ENCODE measurements around the gene GJC3. TPM values are rescaled to one million over a fixed set of nuclear protein-coding genes. Genes with fewer than 3 reads are reported as not detected.

The GJC3 gene
- total RNA-seq, 2 donors from 2014 or later, result 1.2 to 3.2 TPM

DNA sequence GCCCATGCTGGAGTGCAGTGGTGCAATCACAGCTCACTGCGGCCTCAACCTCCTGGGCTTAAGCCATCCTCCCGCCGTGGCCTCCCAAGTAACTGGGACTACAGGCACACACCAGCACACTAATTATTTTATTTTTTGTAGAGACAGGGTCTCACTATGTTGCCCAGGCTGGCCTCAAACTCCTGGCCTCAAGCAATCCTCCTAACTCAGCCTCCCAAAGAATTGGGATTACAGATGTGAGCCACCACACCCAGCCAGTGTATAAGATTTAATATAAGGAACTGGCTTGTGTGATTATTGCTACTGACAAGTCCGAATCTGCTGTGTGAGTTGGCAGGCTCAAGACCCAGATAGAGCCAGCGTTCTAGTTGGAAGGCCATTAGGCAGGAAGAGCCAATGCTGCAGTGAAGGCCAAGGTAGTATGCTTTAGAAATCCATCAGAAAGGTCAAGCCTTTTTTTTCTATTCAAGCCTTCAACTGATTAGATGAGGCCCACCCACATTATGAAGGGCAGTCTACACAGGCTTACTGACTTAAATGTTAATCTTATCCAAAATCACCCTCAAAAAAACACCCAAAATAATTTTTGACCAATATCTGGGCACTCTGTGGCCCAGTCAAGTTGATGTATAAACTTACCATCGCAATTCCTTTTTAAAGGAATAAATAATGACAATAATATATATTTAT is 29.4 kb downstream of the GJC3 start:
- H3K27me3 ChIP-seq (replicated peaks; ENCODE audit: insufficient read depth), result no peaks in the 10 kb centered on the region
- H3K36me3 ChIP-seq, result peaks cover 0 to 5% of the 10 kb centered on the region in 2 donors
- no peak overlapping the region for H3K4me3 ChIP-seq
- no peak for DNase-seq (ENCODE audit: low spot score)
- WGBS, result 99% methylated on average over 6 of the region's 6 CpGs
- H3K4me1 ChIP-seq (replicated peaks), result no peaks in the 10 kb centered on the region
- intact Hi-C loops (cut with DNase I), result no loop called here
- TF ChIP-seq POLR2AphosphoS5 (IDR thresholded peaks at IDR 0.05), result no peak
- TF ChIP-seq POLR2A (IDR thresholded peaks at IDR 0.05), result no peak
- TF ChIP-seq, protein P1, sequence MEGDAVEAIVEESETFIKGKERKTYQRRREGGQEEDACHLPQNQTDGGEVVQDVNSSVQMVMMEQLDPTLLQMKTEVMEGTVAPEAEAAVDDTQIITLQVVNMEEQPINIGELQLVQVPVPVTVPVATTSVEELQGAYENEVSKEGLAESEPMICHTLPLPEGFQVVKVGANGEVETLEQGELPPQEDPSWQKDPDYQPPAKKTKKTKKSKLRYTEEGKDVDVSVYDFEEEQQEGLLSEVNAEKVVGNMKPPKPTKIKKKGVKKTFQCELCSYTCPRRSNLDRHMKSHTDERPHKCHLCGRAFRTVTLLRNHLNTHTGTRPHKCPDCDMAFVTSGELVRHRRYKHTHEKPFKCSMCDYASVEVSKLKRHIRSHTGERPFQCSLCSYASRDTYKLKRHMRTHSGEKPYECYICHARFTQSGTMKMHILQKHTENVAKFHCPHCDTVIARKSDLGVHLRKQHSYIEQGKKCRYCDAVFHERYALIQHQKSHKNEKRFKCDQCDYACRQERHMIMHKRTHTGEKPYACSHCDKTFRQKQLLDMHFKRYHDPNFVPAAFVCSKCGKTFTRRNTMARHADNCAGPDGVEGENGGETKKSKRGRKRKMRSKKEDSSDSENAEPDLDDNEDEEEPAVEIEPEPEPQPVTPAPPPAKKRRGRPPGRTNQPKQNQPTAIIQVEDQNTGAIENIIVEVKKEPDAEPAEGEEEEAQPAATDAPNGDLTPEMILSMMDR (IDR thresholded peaks at IDR 0.05), result no peak
- no peaks in the 10 kb centered on the region for H3K9me3 ChIP-seq
- H3K27ac ChIP-seq, result no peak overlapping the region

DNA sequence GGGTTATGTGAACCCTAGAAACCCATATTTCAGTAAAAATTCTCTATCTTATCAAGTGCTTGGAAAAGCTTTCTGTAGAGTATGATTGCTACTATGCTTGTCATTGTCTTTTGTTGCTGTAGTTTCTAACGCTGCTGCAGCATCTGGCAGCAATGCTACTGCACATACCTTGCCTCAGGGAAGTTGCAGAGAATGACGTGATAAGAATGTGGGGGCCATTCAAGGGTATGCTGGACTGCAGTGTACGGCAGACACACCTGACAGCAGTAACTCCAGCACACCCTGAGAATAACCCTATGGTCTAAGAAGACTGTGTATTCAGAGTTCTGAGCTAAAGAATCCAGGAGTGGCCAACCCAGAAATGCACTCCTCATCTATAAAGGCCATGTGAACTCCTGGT is 30.6 kb downstream of the GJC3 start:
- Histone ChIP-seq H3K4me3 (no peak overlapping the region), H3K27ac (no peak overlapping the region), H3K36me3 (peaks cover 0 to 5% of the 10 kb centered on the region in 2 donors), H3K27me3 (replicated peaks; ENCODE audit: insufficient read depth) (no peaks in the 10 kb centered on the region), H3K9me3 (no peaks in the 10 kb centered on the region), H3K4me1 (replicated peaks) (no peaks in the 10 kb centered on the region)
- 39% methylated on average over 3 of the region's 3 CpGs for WGBS
- intact Hi-C loops (cut with DNase I), result no loop called here
- TF ChIP-seq POLR2AphosphoS5 (IDR thresholded peaks at IDR 0.05) (no peak), POLR2A (IDR thresholded peaks at IDR 0.05) (no peak)
- TF ChIP-seq, protein P1 (IDR thresholded peaks at IDR 0.05), result no peak
- DNase-seq (ENCODE audit: low spot score), result no peak

DNA sequence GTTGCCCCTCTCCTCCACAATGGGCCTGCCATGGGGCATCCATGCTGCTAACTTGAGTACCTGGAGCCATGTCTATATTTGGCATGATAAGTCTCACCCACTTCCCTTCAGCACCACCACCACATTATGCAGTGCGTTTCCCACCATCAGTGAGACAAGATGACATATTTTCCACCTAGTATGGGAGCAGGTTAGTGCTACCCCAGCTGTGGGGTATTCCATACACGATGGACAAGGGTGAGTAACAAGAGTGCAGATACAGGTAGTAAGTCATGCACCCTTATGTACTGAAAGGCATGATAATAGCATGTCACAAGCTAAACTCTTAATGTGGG is 31.4 kb downstream of the GJC3 start:
- no peaks in the 10 kb centered on the region for H3K4me1 ChIP-seq (replicated peaks)
- no peak overlapping the region for H3K27ac ChIP-seq
- no peak overlapping the region for H3K4me3 ChIP-seq
- intact Hi-C loops (cut with DNase I), result no loop called here
- 96% methylated on average over 2 of the region's 2 CpGs for WGBS
- H3K36me3 ChIP-seq, result peaks cover 0 to 5% of the 10 kb centered on the region in 2 donors
- DNase-seq (ENCODE audit: low spot score), result no peak
- no peak for TF ChIP-seq POLR2AphosphoS5 (IDR thresholded peaks at IDR 0.05)
- no peak for TF ChIP-seq POLR2A (IDR thresholded peaks at IDR 0.05)
- TF ChIP-seq, protein P1 (IDR thresholded peaks at IDR 0.05), result no peak
- no peaks in the 10 kb centered on the region for H3K27me3 ChIP-seq (replicated peaks; ENCODE audit: insufficient read depth)
- no peaks in the 10 kb centered on the region for H3K9me3 ChIP-seq

DNA sequence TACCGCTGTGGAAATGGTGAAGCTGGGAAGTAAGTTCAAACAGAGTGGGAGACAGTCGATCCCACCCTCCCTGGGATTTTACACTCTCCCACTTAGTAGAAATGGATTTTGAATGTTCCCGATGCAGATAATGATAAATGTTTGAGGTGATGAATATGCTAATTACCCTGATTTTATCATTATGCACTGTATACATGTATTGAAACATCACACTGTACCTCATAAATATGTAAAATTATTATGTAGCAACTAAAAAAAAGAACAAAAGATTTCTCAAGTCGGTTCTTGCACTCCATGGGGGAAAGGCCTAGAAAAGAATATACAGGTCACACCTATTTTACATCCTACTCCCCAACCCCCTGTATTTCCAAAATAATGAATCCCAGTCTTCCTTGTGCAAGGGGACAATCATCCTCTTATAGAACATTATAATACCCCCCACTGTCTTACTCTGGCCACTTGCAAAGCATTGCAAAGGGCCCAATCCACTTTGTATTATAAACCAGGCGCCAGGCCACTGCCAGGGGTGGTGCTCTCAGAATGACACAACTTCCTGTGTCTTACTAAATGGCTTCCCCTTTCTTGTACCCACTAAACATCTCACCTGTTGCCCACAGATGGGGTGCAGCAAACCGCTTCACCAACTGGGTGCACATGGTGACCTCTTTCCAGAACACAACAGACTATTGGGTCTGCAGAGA is 31.9 kb downstream of the GJC3 start:
- TF ChIP-seq, protein P1 (IDR thresholded peaks at IDR 0.05), result no peak
- TF ChIP-seq POLR2A (IDR thresholded peaks at IDR 0.05) (no peak), POLR2AphosphoS5 (IDR thresholded peaks at IDR 0.05) (no peak)
- no peak overlapping the region for H3K4me3 ChIP-seq
- H3K36me3 ChIP-seq, result peaks cover 0 to 5% of the 10 kb centered on the region in 2 donors
- H3K4me1 ChIP-seq (replicated peaks), result no peaks in the 10 kb centered on the region
- DNase-seq (ENCODE audit: low spot score), result no peak
- WGBS, result 83% methylated on average over 6 of the region's 6 CpGs
- H3K9me3 ChIP-seq, result no peaks in the 10 kb centered on the region
- intact Hi-C loops (cut with DNase I), result no loop called here
- no peak overlapping the region for H3K27ac ChIP-seq
- H3K27me3 ChIP-seq (replicated peaks; ENCODE audit: insufficient read depth), result no peaks in the 10 kb centered on the region

DNA sequence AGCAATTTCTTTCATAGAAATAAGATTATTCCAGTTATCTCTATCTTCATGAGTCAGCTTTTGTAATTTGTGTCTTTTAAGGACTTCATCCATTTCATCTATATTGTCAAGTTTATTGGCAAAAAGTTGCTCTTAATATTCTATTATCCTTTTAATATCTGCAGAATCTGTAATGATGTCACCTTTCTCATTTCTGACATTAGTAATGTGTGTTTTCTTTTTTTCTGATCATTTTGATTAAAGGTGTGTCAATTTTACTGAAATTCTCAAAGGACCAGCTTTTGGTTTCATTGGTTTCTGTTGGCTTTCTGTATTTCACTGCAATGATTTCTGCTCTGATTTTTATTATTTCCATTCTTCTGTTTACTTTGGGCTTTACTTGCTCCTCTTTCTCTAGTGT is 34.7 kb downstream of the GJC3 start:
- TF ChIP-seq POLR2A (IDR thresholded peaks at IDR 0.05) (no peak), POLR2AphosphoS5 (IDR thresholded peaks at IDR 0.05) (no peak)
- TF ChIP-seq, protein P1 (IDR thresholded peaks at IDR 0.05), result no peak
- Histone ChIP-seq H3K36me3 (peaks cover 0 to 3% of the 10 kb centered on the region in 2 donors), H3K27ac (no peak overlapping the region), H3K4me3 (no peak overlapping the region), H3K27me3 (replicated peaks; ENCODE audit: insufficient read depth) (no peaks in the 10 kb centered on the region), H3K4me1 (replicated peaks) (no peaks in the 10 kb centered on the region), H3K9me3 (no peaks in the 10 kb centered on the region)
- intact Hi-C loops (cut with DNase I), result no loop called here
- DNase-seq (ENCODE audit: low spot score), result no peak
